ENCODE data around the gene CTSZ.
"Not testable (repeated sequence)": the region's sequence is repeated elsewhere in the genome, so short reads cannot be mapped to it uniquely, and the experiment has no call there.

The CTSZ gene

DNA sequence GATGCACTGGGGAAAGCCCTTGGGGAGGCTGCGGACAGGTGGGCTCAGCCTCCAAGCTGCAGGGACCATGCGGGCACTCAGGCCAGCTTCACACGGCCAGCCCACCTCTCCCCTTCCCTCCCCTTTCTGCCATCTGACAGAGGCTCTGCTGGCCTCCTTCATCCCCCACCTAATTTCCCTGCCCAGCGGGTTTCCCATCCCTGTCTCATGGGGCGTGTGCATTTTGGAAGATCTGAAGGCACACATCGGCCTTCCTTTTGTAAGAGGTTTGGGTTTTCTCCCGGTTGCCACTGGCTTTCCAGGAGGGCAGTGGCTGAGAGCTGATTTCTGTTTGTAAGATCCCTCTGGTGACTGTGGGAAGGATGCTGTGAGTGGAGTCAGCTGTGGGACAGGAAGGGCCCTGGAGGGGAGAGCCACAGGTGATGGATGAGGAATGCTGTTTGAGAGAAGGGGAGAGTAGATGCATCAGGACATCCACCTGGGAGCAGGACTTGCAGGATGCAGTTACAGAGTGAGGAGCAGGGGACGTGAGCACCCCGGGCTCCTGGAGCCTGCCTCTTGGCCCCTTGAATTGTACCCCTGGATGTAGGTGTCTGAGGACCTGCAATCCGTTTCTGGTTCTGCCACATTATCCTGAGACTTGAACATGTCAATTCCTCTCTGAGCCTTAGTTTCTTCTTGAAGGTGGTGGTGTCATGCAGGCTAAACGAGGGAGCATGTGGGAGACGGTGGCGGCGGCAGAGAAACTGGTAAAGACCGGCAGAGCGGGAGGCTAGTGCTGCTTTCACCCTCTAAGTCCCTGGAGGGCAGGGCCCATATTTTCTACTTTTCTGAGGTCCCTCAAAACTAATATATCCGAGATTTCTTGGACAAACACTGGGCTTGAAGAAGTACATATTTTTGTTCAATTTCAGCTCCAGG, 6.2 kb upstream of the CTSZ start:
- DNase-seq = no peak

- DNase-seq = not testable (repeated sequence)
Observed at GRCh38 chr20:59011874-59012157, 4.8 kb upstream of the CTSZ start.

DNA sequence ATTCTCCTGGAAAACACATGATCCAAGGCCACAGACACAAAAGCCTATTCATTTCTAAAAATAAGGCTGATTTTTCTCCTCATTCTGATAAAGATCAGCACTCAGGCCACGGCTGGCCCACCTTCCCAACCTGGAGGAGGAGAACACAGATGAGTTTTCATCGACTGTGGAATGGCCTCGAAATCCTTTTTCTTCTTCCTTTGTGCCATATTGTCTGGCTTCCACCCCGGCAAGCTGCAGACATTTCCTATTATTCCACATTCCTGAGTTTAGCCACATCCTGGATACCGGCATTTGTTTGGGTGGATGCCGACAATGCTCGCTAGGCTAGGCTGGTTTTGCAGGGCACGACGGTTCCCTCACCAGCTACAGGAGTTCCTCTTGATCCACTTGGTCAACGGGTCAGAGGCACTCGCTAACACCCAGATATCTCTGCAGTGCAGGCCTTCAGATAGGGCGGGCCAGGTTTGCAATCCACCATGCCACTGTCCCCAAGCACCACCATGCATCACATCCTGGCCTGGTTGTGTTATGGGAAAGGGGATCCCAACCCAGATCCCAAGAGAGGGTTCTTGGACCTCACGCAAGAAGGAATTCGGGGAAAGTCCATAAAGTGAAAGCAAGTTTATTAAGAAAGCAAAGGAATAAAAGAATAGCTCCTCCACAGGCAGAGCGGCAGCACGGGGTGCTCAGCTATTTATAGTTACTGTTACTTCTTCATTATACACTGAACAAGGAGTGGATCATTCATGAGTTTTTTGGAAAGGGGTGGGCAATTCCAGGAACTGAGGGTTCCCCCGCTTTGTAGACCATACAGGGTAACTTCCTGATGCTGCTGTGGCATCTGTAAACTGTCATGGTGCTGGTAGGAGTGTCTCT, 4.2 kb upstream of the CTSZ start:
- DNase-seq = no peak

DNA sequence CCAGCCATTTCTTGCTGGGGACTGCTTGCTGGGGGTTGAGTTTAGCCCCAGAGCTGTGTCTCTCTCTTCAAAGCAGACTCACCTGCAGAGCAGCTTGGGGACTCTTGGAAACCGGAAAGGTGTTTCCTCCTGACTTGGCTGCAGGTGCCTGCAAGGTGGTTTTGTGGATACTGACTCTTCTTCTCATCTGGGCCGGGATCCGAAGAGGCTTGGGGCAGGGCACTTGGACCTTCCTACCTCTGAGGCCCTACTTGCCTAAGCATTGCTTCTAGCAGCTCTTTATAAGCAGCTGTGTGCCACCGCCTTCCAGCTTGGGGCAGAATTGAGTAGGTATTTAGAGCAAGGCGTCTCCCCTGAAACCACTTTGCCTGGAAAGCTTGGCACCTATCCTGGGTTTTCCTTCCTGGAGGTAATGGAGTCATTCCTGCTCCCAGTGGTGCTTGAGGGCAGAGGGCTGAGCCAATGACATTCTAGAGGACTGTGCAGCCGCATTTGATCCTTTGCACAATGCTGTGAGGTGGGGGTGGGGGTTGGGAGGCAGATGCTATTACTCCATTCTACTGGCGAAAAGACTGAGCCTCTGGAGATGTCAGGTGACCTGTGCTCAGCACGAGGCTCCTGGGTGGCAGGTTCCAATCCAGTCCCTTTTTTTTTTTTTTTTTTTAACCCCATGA, 3.4 kb upstream of the CTSZ start:
- no peak for DNase-seq

GRCh38 chr20:59008715-59009336, 1.8 kb upstream of the CTSZ start:
- DNase-seq = no peak

- no peak for DNase-seq
Observed at GRCh38 chr20:59007665-59008511, 834 bp upstream of the CTSZ start.

GRCh38 chr20:59006167-59006863, 739 bp downstream of the CTSZ start:
- no peak for DNase-seq

GRCh38 chr20:59005523-59006166, 1.4 kb downstream of the CTSZ start:
- no peak for DNase-seq

DNA sequence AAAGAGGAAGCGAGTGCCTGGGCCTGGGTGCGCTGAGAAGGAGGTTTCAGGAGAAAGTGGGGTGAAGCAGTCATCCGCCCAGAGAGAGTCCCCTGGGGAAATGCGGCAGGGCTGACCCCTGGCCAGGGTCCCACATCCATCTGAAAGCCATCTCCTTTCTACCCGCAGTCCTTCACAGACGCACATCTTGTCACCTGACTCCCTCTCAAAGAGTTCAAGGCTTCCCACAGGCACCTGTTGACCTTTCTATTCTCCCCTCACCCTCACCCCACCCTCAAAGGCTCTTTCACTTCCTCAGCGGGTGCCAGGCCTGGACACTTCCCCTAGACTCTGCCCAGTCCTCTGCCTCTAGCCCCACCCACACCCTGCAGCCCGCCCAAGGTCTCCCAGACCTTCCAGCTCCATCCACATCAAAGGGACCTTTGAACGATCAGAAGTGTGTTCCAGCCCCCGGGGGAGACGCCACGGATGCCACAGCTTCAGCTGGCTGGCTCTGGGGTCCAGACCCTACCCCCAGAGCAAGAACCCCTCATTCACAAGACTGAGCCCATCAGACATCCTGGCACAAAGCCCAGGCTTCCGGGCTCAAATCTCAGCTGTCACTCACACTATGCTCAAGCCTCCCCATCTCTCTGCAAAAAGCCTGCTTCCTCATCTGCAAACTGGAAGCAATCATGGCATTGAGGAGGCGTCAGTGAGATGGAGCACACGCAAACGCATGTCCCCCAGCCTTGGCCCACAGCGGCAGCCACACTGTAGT, 2.1 kb downstream of the CTSZ start:
- no peak for DNase-seq

DNA sequence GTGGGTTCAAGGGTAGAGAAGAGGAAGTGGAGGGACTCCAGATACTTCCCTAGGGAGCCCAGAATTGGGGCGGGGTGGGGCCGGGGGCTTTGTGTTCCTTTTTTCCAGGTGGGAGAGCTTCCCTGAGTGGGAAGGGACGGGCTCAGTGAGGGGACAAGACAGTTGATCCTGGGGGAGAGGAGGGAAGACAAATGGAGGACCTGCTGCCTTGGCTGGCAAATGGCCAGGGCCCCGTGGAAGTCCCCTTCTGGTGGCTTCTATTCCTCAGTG, 2.6 kb downstream of the CTSZ start:
- DNase-seq = no peak

GRCh38 chr20:59003836-59004492, 3.1 kb downstream of the CTSZ start:
- no peak for DNase-seq

DNA sequence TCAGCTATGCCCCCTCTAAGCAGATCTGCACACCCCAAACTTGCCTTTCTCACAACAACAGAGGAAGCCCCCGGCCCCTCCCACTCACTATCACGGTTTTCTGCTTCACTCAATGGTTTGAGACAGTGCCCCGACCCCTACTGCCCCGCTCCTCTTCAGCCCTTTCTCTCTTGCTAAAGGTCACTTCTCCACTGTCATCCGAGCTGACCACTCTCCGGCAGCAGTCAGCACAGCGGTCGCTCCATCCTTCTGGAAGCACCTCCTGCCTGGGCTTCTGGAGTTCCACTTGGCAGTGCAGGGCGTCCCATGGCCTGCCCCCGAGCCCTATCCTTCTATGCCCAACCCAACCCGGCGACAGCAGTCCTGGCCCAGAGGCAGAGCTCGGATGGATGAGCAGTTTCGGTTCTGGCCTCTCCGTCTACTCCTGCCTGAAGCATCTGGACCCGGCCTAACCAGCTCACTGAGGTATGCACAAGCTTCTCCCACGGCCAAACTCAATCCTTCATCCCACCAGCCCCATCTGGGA, 4.1 kb downstream of the CTSZ start:
- no peak for DNase-seq

DNA sequence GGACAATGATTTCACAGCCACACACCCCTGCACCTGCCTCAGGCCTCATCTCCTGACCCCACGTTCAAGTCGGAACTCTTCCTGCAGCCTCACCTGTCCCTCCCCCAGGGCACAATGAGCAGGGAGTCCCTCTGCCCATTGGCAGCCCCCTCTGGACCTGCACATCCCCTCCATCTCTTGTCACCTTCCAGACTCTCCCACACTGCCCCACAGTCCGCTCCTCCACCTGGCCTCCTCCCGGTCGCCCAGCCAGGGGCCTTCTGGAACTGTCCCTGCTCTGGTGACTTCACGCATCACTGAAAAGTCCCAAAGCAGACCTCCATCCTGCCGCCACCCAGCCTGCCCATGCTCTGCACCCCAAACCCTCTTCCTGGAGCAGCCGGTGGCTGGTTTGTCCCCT, 4.7 kb downstream of the CTSZ start:
- no peak for DNase-seq

GRCh38 chr20:59001449-59002171, 5.4 kb downstream of the CTSZ start:
- DNase-seq = no peak

DNA sequence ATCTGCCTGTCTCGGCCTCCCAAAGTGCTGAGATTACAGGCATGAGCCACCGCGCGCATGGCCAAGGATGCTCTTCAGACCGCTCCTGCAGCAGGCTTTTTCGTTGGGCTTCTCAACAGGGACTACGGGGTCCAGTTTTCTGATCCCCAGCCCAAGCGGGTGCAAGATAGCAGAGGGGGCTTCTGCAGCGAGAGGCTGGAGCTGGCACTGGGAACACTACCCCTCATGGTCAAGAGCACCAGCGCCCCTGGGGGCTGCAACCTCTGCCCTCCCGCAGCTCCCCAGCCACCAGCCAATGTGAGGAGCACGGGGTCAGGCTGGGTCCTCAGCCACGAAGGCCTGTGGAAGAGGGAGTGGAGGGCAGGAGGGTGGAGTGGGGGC, 6.0 kb downstream of the CTSZ start:
- no peak for DNase-seq

GRCh38 chr20:59000326-59000725, 6.7 kb downstream of the CTSZ start:
- no peak for DNase-seq

DNA sequence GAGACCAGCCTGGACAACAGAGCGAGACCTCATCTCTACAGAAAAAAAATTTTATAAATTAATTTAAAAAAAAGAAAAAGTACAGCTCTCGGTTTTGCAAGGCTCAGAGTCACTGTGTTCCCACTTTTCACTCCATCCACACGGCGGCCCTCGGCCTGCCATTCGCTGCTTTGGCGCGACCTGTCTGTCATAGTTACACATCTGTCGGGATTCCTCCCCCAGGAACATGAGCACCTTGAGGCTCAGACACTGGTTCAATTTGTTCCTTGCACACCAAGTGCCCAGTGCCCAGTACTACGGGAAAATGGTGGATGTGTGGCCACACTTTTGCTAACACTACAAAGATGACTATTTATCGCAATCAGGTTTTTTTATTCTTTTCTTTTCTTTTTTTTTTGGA, 8.4 kb downstream of the CTSZ start:
- no peak for DNase-seq

- no peak for DNase-seq
Observed at GRCh38 chr20:58997141-58997770, 9.8 kb downstream of the CTSZ start.

GRCh38 chr20:58996226-58996611, 10.8 kb downstream of the CTSZ start:
- DNase-seq = no peak
